ENCODE results near the gene TBC1D22A. TPM values are rescaled to one million over a fixed set of nuclear protein-coding genes. Genes with fewer than 3 reads are reported as not detected.

Gene TBC1D22A
- total RNA-seq, 2 donors from 2014 or later = 28.9 to 31.3 TPM

- Histone ChIP-seq H3K27ac (no peak overlapping the region), H3K9me3 (no peaks in the 10 kb centered on the region), H3K27me3 (replicated peaks; ENCODE audit: insufficient read depth) (no peaks in the 10 kb centered on the region), H3K4me1 (ENCODE audit: control insufficient read depth in 1 of 2, low read depth in 2 of 2) (no peaks in the 10 kb centered on the region), H3K36me3 (no peaks in the 10 kb centered on the region), H3K4me3 (no peak overlapping the region)
- TF ChIP-seq CTCF (IDR thresholded peaks at IDR 0.05) = no peak
- ATAC-seq (ENCODE audit: insufficient number of reproducible peaks, low FRiP score, low read depth) (no peak), DNase-seq (ENCODE audit: low spot score) (no peak)
These were observed 170.8 kb downstream of the TBC1D22A start for GRCh38 chr22:46933040-46933930.

- TF ChIP-seq CTCF (IDR thresholded peaks at IDR 0.05) = no peak
- DNase-seq (ENCODE audit: low spot score) (no peak), ATAC-seq (ENCODE audit: insufficient number of reproducible peaks, low FRiP score, low read depth) (no peak)
- H3K27me3 ChIP-seq (replicated peaks; ENCODE audit: insufficient read depth) = no peaks in the 10 kb centered on the region
- H3K4me3 ChIP-seq = no peak overlapping the region
- H3K4me1 ChIP-seq (ENCODE audit: control insufficient read depth in 1 of 2, low read depth in 2 of 2) = no peaks in the 10 kb centered on the region
- no peaks in the 10 kb centered on the region for H3K36me3 ChIP-seq
- H3K9me3 ChIP-seq = no peaks in the 10 kb centered on the region
- H3K27ac ChIP-seq = no peak overlapping the region
These were observed 171.8 kb downstream of the TBC1D22A start for GRCh38 chr22:46934172-46934745.

- no peak for TF ChIP-seq CTCF (IDR thresholded peaks at IDR 0.05)
- Histone ChIP-seq H3K27ac (no peak overlapping the region), H3K36me3 (no peaks in the 10 kb centered on the region), H3K27me3 (replicated peaks; ENCODE audit: insufficient read depth) (no peaks in the 10 kb centered on the region), H3K4me3 (no peak overlapping the region), H3K9me3 (no peaks in the 10 kb centered on the region), H3K4me1 (ENCODE audit: control insufficient read depth in 1 of 2, low read depth in 2 of 2) (no peaks in the 10 kb centered on the region)
- DNase-seq (ENCODE audit: low spot score) (no peak), ATAC-seq (ENCODE audit: insufficient number of reproducible peaks, low FRiP score, low read depth) (no peak)
These were observed 172.5 kb downstream of the TBC1D22A start for GRCh38 chr22:46934746-46935491.

- TF ChIP-seq CTCF (IDR thresholded peaks at IDR 0.05) = no peak
- no peaks in the 10 kb centered on the region for H3K36me3 ChIP-seq
- H3K4me3 ChIP-seq = no peak overlapping the region
- H3K27me3 ChIP-seq (replicated peaks; ENCODE audit: insufficient read depth) = no peaks in the 10 kb centered on the region
- DNase-seq (ENCODE audit: low spot score) (no peak), ATAC-seq (ENCODE audit: insufficient number of reproducible peaks, low FRiP score, low read depth) (no peak)
- H3K4me1 ChIP-seq (ENCODE audit: control insufficient read depth in 1 of 2, low read depth in 2 of 2) = no peaks in the 10 kb centered on the region
- no peak overlapping the region for H3K27ac ChIP-seq
- no peaks in the 10 kb centered on the region for H3K9me3 ChIP-seq
These were observed 173.3 kb downstream of the TBC1D22A start for GRCh38 chr22:46935506-46936377.
